HG03469 (cell line): Measurements from ENCODE around the gene TMEM151A.
"Not testable (repeated sequence)": the region's sequence is repeated elsewhere in the genome, so short reads cannot be mapped to it uniquely, and the experiment has no call there.

Experiments used
- ATAC-seq: cut with Tn5 transposase; IDR thresholded peaks from one replicate; pipeline ENCODE4 v1.9.1; 2021; ENCODE audit warnings: mild to moderate bottlenecking, moderate library complexity, moderate number of reproducible peaks; ENCODE audit not compliant: unreplicated experiment

The TMEM151A gene

GRCh38 chr11:66267039-66267378, 24.7 kb upstream of the TMEM151A start:
- ATAC-seq, result no peak

DNA sequence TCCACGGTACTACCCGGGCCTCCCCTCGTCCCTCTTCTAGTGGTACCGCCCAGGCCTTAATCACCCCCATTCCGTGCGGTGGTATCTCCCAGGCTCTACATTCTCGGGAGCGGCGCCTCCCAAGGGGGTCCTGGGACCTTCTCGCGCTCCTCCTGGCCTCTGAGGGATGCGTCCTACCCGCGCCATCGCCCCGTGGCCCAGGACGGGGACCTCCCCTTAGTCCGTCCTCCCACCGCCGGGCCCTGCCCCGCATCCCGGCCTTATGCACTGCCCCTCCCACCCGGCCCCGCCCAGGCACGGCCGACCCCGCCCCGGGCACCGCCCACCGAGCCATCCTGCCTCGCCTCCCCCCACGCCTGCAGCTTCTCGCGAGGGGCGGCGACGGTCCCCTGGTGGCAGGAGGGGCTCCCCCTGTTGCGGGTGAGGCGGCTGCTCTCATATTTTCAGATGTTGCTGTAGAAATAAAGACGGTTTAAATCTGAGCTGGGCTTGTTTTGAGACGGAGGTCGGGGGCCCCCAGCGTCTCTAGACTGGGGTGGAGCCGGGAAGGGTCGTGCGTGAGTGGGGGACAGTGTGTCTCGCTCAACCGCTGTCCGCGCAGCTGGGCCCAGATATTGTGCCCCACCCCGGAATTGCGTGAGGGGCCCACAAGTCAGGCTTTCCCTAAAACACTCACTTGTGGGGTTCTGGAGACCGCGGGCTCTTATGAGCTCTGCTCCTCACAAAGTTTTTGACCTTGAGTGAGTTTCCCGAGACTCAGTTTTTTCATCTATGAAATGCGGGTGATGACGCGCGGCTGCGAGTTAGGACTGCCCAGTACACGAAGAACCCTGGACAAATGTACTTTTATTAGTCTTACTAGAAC, 24.1 kb upstream of the TMEM151A start:
- peak; percentile 28 for ATAC-seq

DNA sequence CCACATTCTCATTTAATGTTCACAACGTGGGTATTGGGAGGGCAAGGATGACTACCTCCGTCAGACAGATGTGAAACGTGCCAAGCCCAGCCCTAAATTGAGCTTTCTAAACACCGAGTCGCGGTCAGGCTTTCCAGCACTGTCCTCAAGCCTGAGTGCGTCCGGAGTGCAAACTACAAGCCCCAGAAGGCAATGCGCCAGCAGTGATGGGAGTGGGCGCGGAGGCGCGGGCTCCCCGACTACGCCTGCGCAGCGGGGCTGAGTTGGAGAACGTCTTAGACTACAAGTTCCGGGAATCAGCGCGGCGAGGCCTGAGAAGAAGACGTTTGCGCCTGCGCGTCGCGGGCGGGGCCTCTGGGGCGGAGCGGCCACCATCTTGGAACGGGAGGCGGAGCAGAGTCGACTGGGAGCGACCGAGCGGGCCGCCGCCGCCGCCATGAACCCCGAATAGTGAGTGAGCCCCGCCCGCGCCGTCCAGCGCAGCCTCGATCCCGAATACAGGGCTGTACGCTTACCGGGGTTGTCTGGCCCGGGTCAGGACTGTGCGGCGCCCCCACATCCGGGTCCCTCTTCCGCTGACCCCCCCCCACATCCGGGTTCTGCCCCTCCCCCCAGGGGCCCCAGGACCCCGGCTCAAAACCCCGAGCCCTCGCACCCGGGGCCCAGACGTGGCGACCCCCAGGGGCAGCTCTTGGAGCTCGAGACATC, 23.3 kb upstream of the TMEM151A start, which contains the start of gene RAB1B:
Gene RAB1B (plus strand): TSS at position 396 of the 708 bp plus-strand sequence. CDS start 41 bp downstream, at position 437.
- ATAC-seq, result peak; percentile 66

GRCh38 chr11:66268952-66269905, 22.5 kb upstream of the TMEM151A start:
- ATAC-seq, result no peak

DNA sequence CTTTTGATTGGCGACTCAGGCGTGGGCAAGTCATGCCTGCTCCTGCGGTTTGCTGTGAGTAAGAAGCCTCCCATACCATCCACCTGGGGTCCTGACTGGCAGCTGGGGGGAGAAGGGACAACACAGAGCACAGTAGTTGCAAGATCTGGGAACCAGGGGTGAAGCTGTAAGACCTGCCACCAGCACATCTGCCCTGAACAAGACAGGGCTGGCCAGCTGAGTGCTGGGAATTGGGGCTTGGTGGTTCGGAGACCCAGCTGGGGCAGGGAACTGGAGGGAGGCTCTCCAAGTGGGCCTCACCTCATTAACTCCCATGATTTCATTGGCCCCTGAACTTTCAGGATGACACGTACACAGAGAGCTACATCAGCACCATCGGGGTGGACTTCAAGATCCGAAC, 19.9 kb upstream of the TMEM151A start:
- ATAC-seq, result no peak

DNA sequence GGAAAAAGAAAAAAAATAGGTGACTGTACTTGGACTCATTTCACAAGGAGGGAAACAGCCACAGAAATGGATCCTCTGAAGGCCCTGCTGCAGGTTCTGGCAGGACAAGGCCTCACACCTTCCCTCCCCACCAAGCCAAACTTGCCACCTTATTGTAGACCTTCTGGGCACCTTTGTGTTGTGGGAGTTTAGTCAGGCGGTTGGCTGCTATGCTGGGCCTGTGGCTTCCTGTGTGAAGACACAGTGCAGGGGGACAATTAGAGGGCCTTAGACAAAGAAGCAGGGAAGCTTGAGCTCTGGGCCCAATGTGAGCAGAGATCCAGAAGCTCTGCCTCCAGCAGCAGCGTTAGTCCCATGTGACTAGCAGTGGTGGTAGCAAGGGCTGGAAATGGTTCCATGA, 19.1 kb upstream of the TMEM151A start:
- no peak for ATAC-seq

GRCh38 chr11:66274219-66274618, 17.5 kb upstream of the TMEM151A start:
- no peak for ATAC-seq

- ATAC-seq, result no peak
Measured at GRCh38 chr11:66275396-66275795, 16.3 kb upstream of the TMEM151A start.

- no peak for ATAC-seq
Measured at GRCh38 chr11:66275984-66276612, 15.6 kb upstream of the TMEM151A start.

GRCh38 chr11:66276619-66277018, 15.1 kb upstream of the TMEM151A start:
- not testable (repeated sequence) for ATAC-seq

DNA sequence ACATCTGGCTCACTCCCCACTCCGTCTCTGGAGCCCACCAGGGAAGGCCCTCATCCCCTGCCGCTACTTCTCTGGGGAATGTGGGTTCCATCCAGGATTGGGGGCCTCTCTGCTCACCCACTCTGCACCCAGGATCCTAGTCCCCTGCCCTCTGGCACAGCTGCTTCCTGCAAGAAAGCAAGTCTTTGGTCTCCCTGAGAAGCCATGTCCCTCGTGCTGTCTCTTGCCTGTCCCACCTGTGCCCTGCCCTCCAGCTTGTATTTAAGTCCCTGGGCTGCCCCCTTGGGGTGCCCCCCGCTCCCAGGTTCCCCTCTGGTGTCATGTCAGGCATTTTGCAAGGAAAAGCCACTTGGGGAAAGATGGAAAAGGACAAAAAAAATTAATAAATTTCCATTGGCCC, 14.6 kb upstream of the TMEM151A start:
- not testable (repeated sequence) for ATAC-seq

- no peak for ATAC-seq
Measured at GRCh38 chr11:66277471-66278362, 14.0 kb upstream of the TMEM151A start, which contains the start of gene CNIH2. CNIH2 (plus strand) TSS chr11:66278175; CDS start chr11:66278457, 282 bp downstream.

GRCh38 chr11:66278363-66279091, 13.2 kb upstream of the TMEM151A start:
- ATAC-seq, result no peak

- ATAC-seq, result no peak
Measured at GRCh38 chr11:66279092-66279734, 12.5 kb upstream of the TMEM151A start.

DNA sequence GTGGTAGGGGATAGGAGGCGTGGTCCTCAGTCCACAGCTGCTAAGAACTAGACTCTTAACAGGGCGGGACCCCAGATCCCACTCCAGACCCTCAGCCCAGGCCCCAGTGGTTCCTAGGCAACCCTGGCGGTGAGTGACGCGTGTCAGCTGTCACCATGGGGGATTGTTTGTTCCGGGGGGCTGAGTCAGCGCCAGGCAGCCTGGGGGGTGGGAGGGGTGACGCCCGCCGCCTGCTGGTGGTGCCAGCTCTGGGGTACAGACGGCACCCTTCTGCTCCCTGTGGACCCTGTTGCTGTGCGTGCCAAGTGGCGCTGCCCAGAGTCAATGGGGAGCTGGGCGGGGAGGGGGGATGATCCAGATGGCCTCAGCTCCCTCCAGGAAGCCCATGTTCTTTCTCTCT, 11.3 kb upstream of the TMEM151A start:
- no peak for ATAC-seq

DNA sequence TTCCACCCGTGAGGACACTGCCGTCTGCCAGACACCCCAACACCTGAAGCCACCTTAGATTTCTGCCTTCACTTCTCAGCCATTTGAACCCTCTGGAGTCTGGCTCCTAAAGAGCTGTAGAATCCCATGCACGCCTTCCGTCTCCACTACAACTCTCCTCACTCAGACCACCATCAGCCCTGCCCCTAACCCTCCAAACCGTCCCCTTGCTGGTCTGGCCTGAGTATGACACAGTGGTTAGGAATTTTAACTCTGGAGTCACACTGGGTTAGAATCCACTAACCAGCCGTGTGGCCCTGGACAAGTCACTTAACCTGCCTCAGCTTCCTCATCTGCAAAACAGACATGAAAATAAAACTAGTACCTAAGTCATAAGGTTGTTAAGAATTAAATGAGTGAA, 10.7 kb upstream of the TMEM151A start:
- ATAC-seq, result no peak

DNA sequence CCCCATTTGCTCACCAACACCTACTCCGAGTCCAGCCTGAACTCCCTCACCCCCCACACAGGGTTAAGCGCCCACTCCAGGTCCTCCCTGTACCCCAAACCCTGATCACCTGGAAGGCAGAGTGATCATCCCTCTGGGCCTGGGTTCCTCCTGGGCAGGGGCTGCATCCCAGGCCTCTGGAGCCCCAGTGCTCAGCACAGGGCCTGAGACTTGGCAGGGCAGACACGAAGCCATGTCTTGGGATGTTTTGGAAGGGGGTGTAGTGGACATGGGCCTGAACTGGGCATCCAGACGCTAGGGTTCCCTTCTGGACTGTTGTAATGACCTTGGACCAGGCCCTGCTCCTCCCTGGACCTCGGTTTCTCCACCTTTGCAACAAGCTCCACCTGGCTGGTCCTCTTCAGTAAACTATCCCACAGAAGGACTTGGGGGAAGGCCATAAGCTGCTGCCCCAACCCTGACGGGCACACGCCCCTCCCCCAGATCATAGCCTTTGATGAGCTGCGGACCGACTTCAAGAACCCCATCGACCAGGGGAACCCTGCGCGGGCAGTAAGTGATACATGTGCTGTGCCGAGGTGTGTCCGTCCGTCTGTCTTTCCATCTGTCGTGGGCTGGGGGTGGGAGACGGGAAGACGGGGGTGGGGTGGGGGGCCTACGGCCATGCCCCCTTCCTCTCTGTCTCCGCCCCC, 9.8 kb upstream of the TMEM151A start:
- ATAC-seq, result no peak
